ENCODE results near the gene BRCC3. TPM values are rescaled to one million over a fixed set of nuclear protein-coding genes. Genes with fewer than 3 reads are reported as not detected.

The BRCC3 gene
- total and polyA plus RNA-seq, 2 donors (not counting 3 experiments of a cell fraction or from before 2014, with no cell fraction given): 12.4 to 25.5 TPM

DNA sequence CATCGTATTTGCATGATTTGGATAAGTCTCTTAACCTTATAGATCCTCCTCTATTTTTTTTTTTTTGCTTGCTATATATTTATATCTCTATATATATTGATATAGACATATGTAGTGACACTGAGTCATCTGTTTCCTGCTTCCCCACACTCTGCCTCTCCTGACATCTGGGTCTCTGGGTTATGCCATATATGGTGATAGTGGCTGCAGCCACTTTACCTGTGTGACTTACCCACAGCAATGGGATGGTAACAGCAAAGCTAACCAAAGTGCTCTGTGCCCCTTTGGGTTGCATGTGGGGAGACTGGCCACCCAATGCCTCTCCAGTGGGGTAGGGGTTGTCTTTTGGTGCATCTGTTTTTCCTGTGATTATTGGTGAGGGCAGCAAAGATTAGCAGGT is 14.8 kb upstream of the BRCC3 start:
- H2AFZ ChIP-seq (ENCODE audit: low read depth, low read length): no peak overlapping the region
- H3K9me1 ChIP-seq (replicated peaks; ENCODE audit: control insufficient read depth, extremely low read depth, insufficient read depth, low read length): no peaks in the 10 kb centered on the region
- no peaks in the 10 kb centered on the region for H3K9me3 ChIP-seq (replicated peaks; ENCODE audit: control insufficient read depth, insufficient read depth, low read length)
- intact Hi-C loops (cut with micrococcal nuclease) (no loop called here), dilution Hi-C loops (cut with MboI; ENCODE audit: extremely low pct_ligation_motif_present, low sequenced_read_pairs) (no loop called here)
- FAIRE-seq (no peak), DNase-seq (ENCODE audit: low read depth, low spot score) (no peak)
- ChIA-PET POLR2A (no interaction called here), CTCF (interaction anchor here (0.7 to 3.0 kb wide), 8 partner anchors 8 to 139 kb away, joined by 3 to 26 read pairs (median 4); partner anchors contain the start of gene FUNDC2)
- H3K4me2 ChIP-seq (ENCODE audit: insufficient read depth, low read length): no peak overlapping the region
- H3K27ac ChIP-seq (ENCODE audit: insufficient read depth, low read depth, low read length): no peak overlapping the region
- no peak overlapping the region for H3K4me3 ChIP-seq (replicated peaks in 1 of 3; ENCODE audit: insufficient read depth in 1 of 3, low read depth in 1 of 3, low read length in 3 of 3)
- no peak for TF ChIP-seq GATA2 (IDR thresholded peaks at IDR 0.05; ENCODE audit: insufficient read depth, insufficient read length, low read depth, low read length)
- TF ChIP-seq, protein P1, sequence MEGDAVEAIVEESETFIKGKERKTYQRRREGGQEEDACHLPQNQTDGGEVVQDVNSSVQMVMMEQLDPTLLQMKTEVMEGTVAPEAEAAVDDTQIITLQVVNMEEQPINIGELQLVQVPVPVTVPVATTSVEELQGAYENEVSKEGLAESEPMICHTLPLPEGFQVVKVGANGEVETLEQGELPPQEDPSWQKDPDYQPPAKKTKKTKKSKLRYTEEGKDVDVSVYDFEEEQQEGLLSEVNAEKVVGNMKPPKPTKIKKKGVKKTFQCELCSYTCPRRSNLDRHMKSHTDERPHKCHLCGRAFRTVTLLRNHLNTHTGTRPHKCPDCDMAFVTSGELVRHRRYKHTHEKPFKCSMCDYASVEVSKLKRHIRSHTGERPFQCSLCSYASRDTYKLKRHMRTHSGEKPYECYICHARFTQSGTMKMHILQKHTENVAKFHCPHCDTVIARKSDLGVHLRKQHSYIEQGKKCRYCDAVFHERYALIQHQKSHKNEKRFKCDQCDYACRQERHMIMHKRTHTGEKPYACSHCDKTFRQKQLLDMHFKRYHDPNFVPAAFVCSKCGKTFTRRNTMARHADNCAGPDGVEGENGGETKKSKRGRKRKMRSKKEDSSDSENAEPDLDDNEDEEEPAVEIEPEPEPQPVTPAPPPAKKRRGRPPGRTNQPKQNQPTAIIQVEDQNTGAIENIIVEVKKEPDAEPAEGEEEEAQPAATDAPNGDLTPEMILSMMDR (IDR thresholded peaks at IDR 0.05; ENCODE audit: extremely low read depth in 1 of 2, insufficient read depth in 1 of 2, low read depth in 1 of 2, low read length in 2 of 2): no peak
- TF ChIP-seq, protein P2, sequence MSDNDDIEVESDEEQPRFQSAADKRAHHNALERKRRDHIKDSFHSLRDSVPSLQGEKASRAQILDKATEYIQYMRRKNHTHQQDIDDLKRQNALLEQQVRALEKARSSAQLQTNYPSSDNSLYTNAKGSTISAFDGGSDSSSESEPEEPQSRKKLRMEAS (IDR thresholded peaks at IDR 0.05; ENCODE audit: insufficient read depth, insufficient read length): no peak
- TF ChIP-seq MYC (IDR thresholded peaks at IDR 0.05; ENCODE audit: low read depth, low read length): no peak
- TF ChIP-seq FOS (IDR thresholded peaks at IDR 0.05; ENCODE audit: borderline replicate concordance, insufficient read depth, low read length): no peak
- no peak for TF ChIP-seq POLR2A (IDR thresholded peaks at IDR 0.05; ENCODE audit: low read depth, low read length)
- TF ChIP-seq EZH2 (IDR thresholded peaks at IDR 0.05; ENCODE audit: borderline replicate concordance, low read depth, low read length, severe bottlenecking): no peak
- no peak for TF ChIP-seq POLR2AphosphoS5 (IDR thresholded peaks at IDR 0.05; ENCODE audit: insufficient read depth, low read depth, low read length)
- no peak for TF ChIP-seq JUN (IDR thresholded peaks at IDR 0.05; ENCODE audit: borderline replicate concordance, insufficient read depth, insufficient read length, low read depth)
- peaks cover 11% of the 10 kb centered on the region for H3K4me1 ChIP-seq (ENCODE audit: control insufficient read depth, extremely low read depth, insufficient read depth, low read length)
- no peaks in the 10 kb centered on the region for H3K79me2 ChIP-seq (ENCODE audit: control insufficient read depth, insufficient read depth, low read length)
- BruUV-seq (replicated peaks): no TSS peak
- no peaks in the 10 kb centered on the region for H4K20me1 ChIP-seq (replicated peaks; ENCODE audit: control insufficient read depth, extremely low read depth, insufficient read depth, low read length)
- no peaks in the 10 kb centered on the region for H3K36me3 ChIP-seq (ENCODE audit: control insufficient read depth in 2 of 2, extremely low read depth in 1 of 2, insufficient read depth in 2 of 2, low read length in 2 of 2)
- no peaks in the 10 kb centered on the region for H3K27me3 ChIP-seq (ENCODE audit: control insufficient read depth in 2 of 2, insufficient read depth in 2 of 2, low read length in 2 of 2)
- no peak overlapping the region for H3K9ac ChIP-seq (replicated peaks; ENCODE audit: extremely low read depth, insufficient read depth, low read length)

Data from endothelial cell of umbilical vein (primary cell).